Pancreas (tissue), 10 donors: ENCODE measurements around the gene RTN4. TPM values are rescaled to one million over a fixed set of nuclear protein-coding genes. Genes with fewer than 3 reads are reported as not detected.
"Not testable (repeated sequence)": the region's sequence is repeated elsewhere in the genome, so short reads cannot be mapped to it uniquely, and the experiment has no call there.

Experiments used
- ATAC-seq, 4 donors: fragments of 200-7000 bp; cut with Tn5 transposase; one replicate each; pipeline versions ENCODE4 v1.8.0 to v1.9.1; 2020; ENCODE audit warnings: mild to moderate bottlenecking in 4 of 4, moderate library complexity in 4 of 4
- DNase-seq, 6 donors: peaks; one replicate each; pipeline ENCODE4 v3.0.0-alpha.2; 2020
- FAIRE-seq: peaks from 2 replicates; lab custom pipeline; 2012; peaks lifted over from hg19 to GRCh38; lab: Jason Lieb, UNC
- H3K27ac ChIP-seq, 4 donors: fragments of 200-600 bp; sonication (generic); 1 replicate in 3 of 4; 2 replicates in 1 of 4; pipeline versions ENCODE4 v1.5.0 to v1.8.0; 2020
- H3K27me3 ChIP-seq, 4 donors: fragments of 200-600 bp; one replicate each; pipeline ENCODE4 v1.8.0; 2021
- H3K36me3 ChIP-seq, 3 donors: fragments of 200-600 bp; sonication (generic) in 1 of 3; one replicate each; pipeline versions ENCODE4 v1.5.0 to v1.8.0; 2020 to 2021
- H3K4me1 ChIP-seq, 3 donors: fragments of 200-600 bp; one replicate each; pipeline ENCODE4 v1.8.0; 2021
- H3K4me3 ChIP-seq, 4 donors: fragments of 200-600 bp; sonication (generic) in 2 of 4; one replicate each; pipeline versions ENCODE4 v1.5.0 to v1.8.0; 2020 to 2021
- H3K9me3 ChIP-seq, 4 donors: fragments of 200-600 bp; one replicate each; pipeline ENCODE4 v1.8.0; 2021
- CTCF ChIP-seq, 4 donors: fragments of 200-600 bp; sonication (generic) in 3 of 4; IDR thresholded peaks; one replicate each; pipeline versions ENCODE4 v1.5.0 to v1.8.0; 2021; ENCODE audit warnings: antibody characterized with exemption in 4 of 4
- WGBS, 2 donors: extraction: QIAGEN DNeasy Blood & Tissue Kit; methylation state at CpG; one replicate each; pipeline ENCODE4 v1.1.7; 2013; 5-methylcytosine and 5-hydroxymethylcytosine counted together
- intact Hi-C, 3 donors: fragments of 100-400 bp; cut with DNase I; formaldehyde crosslinking; loops; one replicate each; pipeline versions ENCODE4 v1.11.1 to v1.14.2; 2022
- polyA plus RNA-seq, 2 donors: library from polyadenylated mRNA; stranded (reverse); fragments of 200-250 nt; gene quantifications; one replicate each; pipeline ENCODE4 v1.2.3, GENCODE V29; 2013
- total RNA-seq, 6 donors: library from RNA; stranded (reverse); fragmentation: NEBNext Ultra II Directional in 4 of 6; extraction: Animal tissue kit (Norgen Biotek cat#: 25700) in 4 of 6; gene quantifications; one replicate each; pipeline versions ENCODE4 v1.2.1 to v1.2.4, GENCODE V29; 2021 to 2023
- donor health status: healthy with polysubstance abuse.
- donor health status: DM: no; HTN: no; CAD: no; lungs with moderate emphysema.
- donor health status: DM: no; HTN: no; CAD: no.
- donor health status: control.
- donor health status: control.
- donor health status: Bipolar disorder and iron deficiency.
- donor health status: DM: yes; HTN: yes; CAD: no.
- donor health status: DM: no; HTN: no; CAD: no.
- donor health status: DM: no; HTN: no; CAD: no.
- donor health status: DM: yes; HTN: yes; CAD: no.

RTN4 gene
- total and polyA plus RNA-seq, 8 donors = 38.3 to 105 (median 77.3) TPM

- Histone ChIP-seq H3K36me3 (no peaks in the 10 kb centered on the region), H3K9me3 (no peaks in the 10 kb centered on the region), H3K27ac (no peak overlapping the region), H3K27me3 (no peaks in the 10 kb centered on the region), H3K4me1 (peaks cover 0 to 14% (median 12%) of the 10 kb centered on the region in 3 donors), H3K4me3 (no peak overlapping the region)
- FAIRE-seq (no peak), ATAC-seq (no peak), DNase-seq (no peak)
- no peak for TF ChIP-seq CTCF (IDR thresholded peaks at IDR 0.05)
- 91 to 93% methylated on average over 7 of the region's 7 CpGs for WGBS, 2 donors
- intact Hi-C loops = no loop called here
These were observed 4.0 kb upstream of the RTN4 start for GRCh38 chr2:55054106-55054875.

DNA sequence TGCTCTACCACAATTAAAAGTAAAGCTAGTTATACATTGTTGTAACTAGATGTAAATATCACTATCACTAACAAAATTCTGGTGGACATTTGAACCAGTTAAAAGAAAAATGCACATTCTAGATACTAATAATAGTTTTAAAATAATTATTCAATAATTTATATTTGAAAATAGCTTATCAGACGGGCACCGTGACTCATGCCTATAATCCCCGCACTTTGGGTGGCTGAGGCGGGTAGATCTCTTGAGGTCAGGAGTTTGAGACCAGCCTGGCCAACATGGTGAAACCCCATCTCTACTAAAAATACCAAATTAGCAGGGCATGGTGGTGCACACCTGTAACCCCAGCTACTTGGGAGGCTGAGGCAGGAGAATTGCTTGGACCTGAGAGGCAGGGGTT lies 3.0 kb upstream of the RTN4 start:
- H3K4me1 ChIP-seq = peaks cover 0 to 14% (median 13%) of the 10 kb centered on the region in 3 donors
- intact Hi-C loops, H3K9me3 ChIP-seq, H3K4me3 ChIP-seq, DNase-seq, ATAC-seq, H3K27ac ChIP-seq, H3K27me3 ChIP-seq, H3K36me3 ChIP-seq, FAIRE-seq: not testable (repeated sequence)
- 74 to 83% methylated on average over 4 of the region's 4 CpGs for WGBS, 2 donors

DNA sequence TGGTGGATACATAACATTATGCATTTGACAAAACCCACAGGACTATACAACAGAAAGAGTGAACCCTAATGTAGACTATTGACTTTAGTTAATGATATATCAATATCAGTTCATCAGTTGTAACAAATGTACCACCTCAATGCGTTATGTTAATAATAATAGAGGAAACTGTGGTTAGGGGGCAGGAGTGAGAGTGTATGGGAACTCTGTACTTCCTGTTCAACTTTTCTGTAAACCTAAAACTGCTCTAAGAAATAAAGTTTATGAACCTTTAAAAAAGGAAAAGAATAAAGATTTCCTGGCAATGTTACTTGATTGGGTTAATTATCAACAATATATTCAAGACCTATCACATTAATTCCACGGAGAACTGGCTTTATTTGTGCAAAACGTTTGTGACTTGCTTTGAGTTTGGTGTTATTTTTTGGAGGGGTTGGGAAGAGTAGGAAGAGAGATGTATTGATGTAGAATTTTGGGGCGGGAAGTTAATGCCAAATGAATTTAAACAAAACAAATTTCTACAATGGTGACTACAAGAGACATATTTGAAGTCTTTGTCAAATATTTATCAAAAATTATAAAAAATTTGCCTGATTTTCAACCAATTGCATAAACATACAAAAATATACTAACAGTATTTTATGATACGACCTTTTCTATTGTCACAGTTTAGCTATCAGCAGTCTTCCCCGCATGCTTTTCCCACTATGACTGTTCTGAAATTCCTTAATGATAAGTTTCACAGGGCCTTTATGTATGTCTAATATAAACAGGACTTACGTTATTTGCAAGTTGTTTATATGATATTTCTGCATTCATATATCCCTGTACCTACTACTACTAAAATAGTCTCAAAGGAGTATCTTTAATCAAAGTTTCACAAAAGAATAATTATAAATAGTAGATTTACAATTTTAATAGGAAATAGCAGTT lies 2.1 kb upstream of the RTN4 start:
- Histone ChIP-seq H3K4me3 (no peak overlapping the region), H3K27ac (peak overlapping the region in 2 of 4 donors; percentile 96 to 98), H3K36me3 (no peaks in the 10 kb centered on the region), H3K9me3 (no peaks in the 10 kb centered on the region), H3K4me1 (peaks cover 3 to 21% (median 21%) of the 10 kb centered on the region in 3 donors), H3K27me3 (no peaks in the 10 kb centered on the region)
- intact Hi-C loops = no loop called here
- DNase-seq (no peak), FAIRE-seq (no peak), ATAC-seq (no peak)
- 35 to 44% methylated on average over 7 of the region's 7 CpGs for WGBS, 2 donors
- no peak for TF ChIP-seq CTCF (IDR thresholded peaks at IDR 0.05)

GRCh38 chr2:55051026-55051866 lies 995 bp upstream of the RTN4 start:
- no peaks in the 10 kb centered on the region for H3K36me3 ChIP-seq
- WGBS, 2 donors = 12 to 13% methylated on average over 9 of the region's 9 CpGs
- TF ChIP-seq CTCF (IDR thresholded peaks at IDR 0.05) = no peak
- H3K27me3 ChIP-seq = no peaks in the 10 kb centered on the region
- peak overlapping the region; percentile 87 to 98 (median 93) for H3K27ac ChIP-seq
- peak overlapping the region; percentile 89 to 96 (median 93) for H3K4me3 ChIP-seq
- intact Hi-C loops = no loop called here
- peak in 3 of 6 donors; percentile 25 to 62 (median 59) for DNase-seq
- peak; percentile 51 for FAIRE-seq
- peaks cover 12 to 33% (median 31%) of the 10 kb centered on the region in 3 donors for H3K4me1 ChIP-seq
- H3K9me3 ChIP-seq = no peaks in the 10 kb centered on the region
- peak; percentile 3 to 40 (median 12) for ATAC-seq
